ENCODE measurements around the gene PSMB5.

Gene PSMB5

GRCh38 chr14:23024612-23025075, 10.1 kb downstream of the PSMB5 start:
- H3K23ac ChIP-seq (ENCODE audit: low read length), result no peak overlapping the region
- H4K5ac ChIP-seq (ENCODE audit: low read length), result no peak overlapping the region
- H3K18ac ChIP-seq (ENCODE audit: low read length), result no peak overlapping the region
- H3K4me1 ChIP-seq (ENCODE audit: control insufficient read depth, low read depth, low read length), result peaks cover 32% of the 10 kb centered on the region
- H2BK120ac ChIP-seq (ENCODE audit: low read depth, low read length), result no peak overlapping the region
- peaks cover 9% of the 10 kb centered on the region for H3K79me2 ChIP-seq (ENCODE audit: control insufficient read depth, insufficient read depth, low read length)
- H4K8ac ChIP-seq (ENCODE audit: low read depth, low read length), result no peak overlapping the region
- no peak overlapping the region for H3K9ac ChIP-seq (ENCODE audit: low read length)
- no peak overlapping the region for H3K4me2 ChIP-seq (ENCODE audit: low read length)
- no CpG with 5 or more reads among the region's 7 CpGs for WGBS (ENCODE audit: extremely low coverage, insufficient coverage, low lambda C conversion rate)
- H3K36me3 ChIP-seq (ENCODE audit: control insufficient read depth, insufficient read depth, low read length), result peaks cover 7% of the 10 kb centered on the region
- H3K4ac ChIP-seq (ENCODE audit: low read depth, low read length), result no peak overlapping the region
- H2AK5ac ChIP-seq (ENCODE audit: low read length), result no peak overlapping the region
- no peak overlapping the region for H2BK15ac ChIP-seq (replicated peaks; ENCODE audit: low read depth)
- H3K27me3 ChIP-seq (ENCODE audit: insufficient read depth, low read length, poor library complexity), result no peaks in the 10 kb centered on the region
- DNase-seq, result no peak
- peaks cover 5% of the 10 kb centered on the region for H3K79me1 ChIP-seq (ENCODE audit: low read length)
- H3K27ac ChIP-seq (ENCODE audit: low read depth, low read length), result peak overlapping the region; percentile 10
- no peak overlapping the region for H2BK5ac ChIP-seq (ENCODE audit: low read length)
- no peak overlapping the region for H3K4me3 ChIP-seq (ENCODE audit: low read length)
- H3K56ac ChIP-seq (ENCODE audit: low read length), result peak overlapping the region; percentile 38

DNA sequence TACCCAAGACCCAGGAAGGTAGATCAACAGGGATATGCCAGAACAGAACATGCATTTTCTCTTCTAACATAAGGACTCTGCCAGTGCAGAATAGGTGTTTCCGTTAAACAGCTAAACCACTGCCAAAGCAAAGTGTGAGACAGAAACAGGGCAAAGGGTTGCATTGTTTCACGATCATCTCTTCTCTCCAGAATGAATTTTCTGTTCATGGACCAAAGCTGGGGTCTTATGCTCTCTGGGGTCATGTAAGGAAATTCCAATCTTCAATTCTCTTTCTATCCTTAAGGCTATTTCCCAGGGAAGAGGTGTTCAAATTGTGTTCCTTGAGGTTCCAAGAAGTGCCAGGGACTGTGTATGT, 10.9 kb downstream of the PSMB5 start:
- no peak overlapping the region for H3K9ac ChIP-seq (ENCODE audit: low read length)
- no peak overlapping the region for H2BK15ac ChIP-seq (replicated peaks; ENCODE audit: low read depth)
- peak overlapping the region; percentile 8 for H2BK5ac ChIP-seq (ENCODE audit: low read length)
- WGBS (ENCODE audit: extremely low coverage, insufficient coverage, low lambda C conversion rate), result no CpG with 5 or more reads among the region's 2 CpGs
- peak overlapping the region; percentile 90 for H2AK5ac ChIP-seq (ENCODE audit: low read length)
- peaks cover 5% of the 10 kb centered on the region for H3K79me2 ChIP-seq (ENCODE audit: control insufficient read depth, insufficient read depth, low read length)
- H3K18ac ChIP-seq (ENCODE audit: low read length), result no peak overlapping the region
- H3K79me1 ChIP-seq (ENCODE audit: low read length), result peaks cover 5% of the 10 kb centered on the region
- no peak overlapping the region for H4K8ac ChIP-seq (ENCODE audit: low read depth, low read length)
- no peak overlapping the region for H3K4me3 ChIP-seq (ENCODE audit: low read length)
- H3K27me3 ChIP-seq (ENCODE audit: insufficient read depth, low read length, poor library complexity), result no peaks in the 10 kb centered on the region
- H3K4ac ChIP-seq (ENCODE audit: low read depth, low read length), result no peak overlapping the region
- peak overlapping the region; percentile 62 for H3K27ac ChIP-seq (ENCODE audit: low read depth, low read length)
- H3K4me1 ChIP-seq (ENCODE audit: control insufficient read depth, low read depth, low read length), result peaks cover 32% of the 10 kb centered on the region
- H3K4me2 ChIP-seq (ENCODE audit: low read length), result no peak overlapping the region
- peaks cover 4% of the 10 kb centered on the region for H3K36me3 ChIP-seq (ENCODE audit: control insufficient read depth, insufficient read depth, low read length)
- H3K23ac ChIP-seq (ENCODE audit: low read length), result no peak overlapping the region
- peak overlapping the region; percentile 59 for H4K5ac ChIP-seq (ENCODE audit: low read length)
- no peak for DNase-seq
- H2BK120ac ChIP-seq (ENCODE audit: low read depth, low read length), result no peak overlapping the region
- peak overlapping the region; percentile 56 for H3K56ac ChIP-seq (ENCODE audit: low read length)

- Histone ChIP-seq H3K9ac (ENCODE audit: low read length) (peak overlapping the region; percentile 4), H3K79me2 (ENCODE audit: control insufficient read depth, insufficient read depth, low read length) (peaks cover 2% of the 10 kb centered on the region), H3K4me2 (ENCODE audit: low read length) (no peak overlapping the region), H3K36me3 (ENCODE audit: control insufficient read depth, insufficient read depth, low read length) (peaks cover 2% of the 10 kb centered on the region), H2BK5ac (ENCODE audit: low read length) (peak overlapping the region; percentile 8), H3K27ac (ENCODE audit: low read depth, low read length) (peak overlapping the region; percentile 62), H3K56ac (ENCODE audit: low read length) (peak overlapping the region; percentile 56), H3K79me1 (ENCODE audit: low read length) (peaks cover 1% of the 10 kb centered on the region), H3K4me3 (ENCODE audit: low read length) (no peak overlapping the region), H3K18ac (ENCODE audit: low read length) (no peak overlapping the region), H2BK120ac (ENCODE audit: low read depth, low read length) (no peak overlapping the region), H2BK15ac (replicated peaks; ENCODE audit: low read depth) (no peak overlapping the region), H2AK5ac (ENCODE audit: low read length) (no peak overlapping the region), H4K8ac (ENCODE audit: low read depth, low read length) (no peak overlapping the region), H3K23ac (ENCODE audit: low read length) (no peak overlapping the region), H3K27me3 (ENCODE audit: insufficient read depth, low read length, poor library complexity) (no peaks in the 10 kb centered on the region), H3K4me1 (ENCODE audit: control insufficient read depth, low read depth, low read length) (peaks cover 32% of the 10 kb centered on the region), H4K5ac (ENCODE audit: low read length) (peak overlapping the region; percentile 59), H3K4ac (ENCODE audit: low read depth, low read length) (no peak overlapping the region)
- no CpG with 5 or more reads among the region's 8 CpGs for WGBS (ENCODE audit: extremely low coverage, insufficient coverage, low lambda C conversion rate)
- peak; percentile 71 for DNase-seq
Observed at GRCh38 chr14:23023022-23023794, 11.5 kb downstream of the PSMB5 start.

- no peak for DNase-seq
- Histone ChIP-seq H2AK5ac (ENCODE audit: low read length) (no peak overlapping the region), H4K8ac (ENCODE audit: low read depth, low read length) (no peak overlapping the region), H4K5ac (ENCODE audit: low read length) (no peak overlapping the region), H3K18ac (ENCODE audit: low read length) (peak overlapping the region; percentile 25), H3K4ac (ENCODE audit: low read depth, low read length) (no peak overlapping the region), H3K27me3 (ENCODE audit: insufficient read depth, low read length, poor library complexity) (no peaks in the 10 kb centered on the region), H3K23ac (ENCODE audit: low read length) (no peak overlapping the region), H3K4me1 (ENCODE audit: control insufficient read depth, low read depth, low read length) (peaks cover 32% of the 10 kb centered on the region), H2BK5ac (ENCODE audit: low read length) (no peak overlapping the region), H3K36me3 (ENCODE audit: control insufficient read depth, insufficient read depth, low read length) (peaks cover 2% of the 10 kb centered on the region), H3K56ac (ENCODE audit: low read length) (no peak overlapping the region), H3K79me2 (ENCODE audit: control insufficient read depth, insufficient read depth, low read length) (no peaks in the 10 kb centered on the region), H2BK120ac (ENCODE audit: low read depth, low read length) (no peak overlapping the region), H3K27ac (ENCODE audit: low read depth, low read length) (no peak overlapping the region), H3K4me3 (ENCODE audit: low read length) (no peak overlapping the region), H2BK15ac (replicated peaks; ENCODE audit: low read depth) (no peak overlapping the region), H3K79me1 (ENCODE audit: low read length) (peaks cover 1% of the 10 kb centered on the region), H3K9ac (ENCODE audit: low read length) (no peak overlapping the region), H3K4me2 (ENCODE audit: low read length) (no peak overlapping the region)
- WGBS (ENCODE audit: extremely low coverage, insufficient coverage, low lambda C conversion rate), result no CpG with 5 or more reads among the region's 7 CpGs
Observed at GRCh38 chr14:23021889-23022442, 12.7 kb downstream of the PSMB5 start.

- no peak overlapping the region for H3K27ac ChIP-seq (ENCODE audit: low read depth, low read length)
- H2BK120ac ChIP-seq (ENCODE audit: low read depth, low read length), result no peak overlapping the region
- no peak overlapping the region for H2BK5ac ChIP-seq (ENCODE audit: low read length)
- H4K5ac ChIP-seq (ENCODE audit: low read length), result no peak overlapping the region
- WGBS (ENCODE audit: extremely low coverage, insufficient coverage, low lambda C conversion rate), result no CpG with 5 or more reads among the region's 9 CpGs
- peaks cover 1% of the 10 kb centered on the region for H3K79me1 ChIP-seq (ENCODE audit: low read length)
- no peak overlapping the region for H3K23ac ChIP-seq (ENCODE audit: low read length)
- no peak overlapping the region for H3K4ac ChIP-seq (ENCODE audit: low read depth, low read length)
- peak overlapping the region; percentile 21 for H3K18ac ChIP-seq (ENCODE audit: low read length)
- H3K4me1 ChIP-seq (ENCODE audit: control insufficient read depth, low read depth, low read length), result peaks cover 32% of the 10 kb centered on the region
- no peak overlapping the region for H2BK15ac ChIP-seq (replicated peaks; ENCODE audit: low read depth)
- no peak overlapping the region for H3K9ac ChIP-seq (ENCODE audit: low read length)
- H3K79me2 ChIP-seq (ENCODE audit: control insufficient read depth, insufficient read depth, low read length), result no peaks in the 10 kb centered on the region
- no peak overlapping the region for H2AK5ac ChIP-seq (ENCODE audit: low read length)
- H3K27me3 ChIP-seq (ENCODE audit: insufficient read depth, low read length, poor library complexity), result no peaks in the 10 kb centered on the region
- no peak overlapping the region for H3K4me3 ChIP-seq (ENCODE audit: low read length)
- DNase-seq, result no peak
- peak overlapping the region; percentile 40 for H3K56ac ChIP-seq (ENCODE audit: low read length)
- peaks cover 2% of the 10 kb centered on the region for H3K36me3 ChIP-seq (ENCODE audit: control insufficient read depth, insufficient read depth, low read length)
- no peak overlapping the region for H3K4me2 ChIP-seq (ENCODE audit: low read length)
- no peak overlapping the region for H4K8ac ChIP-seq (ENCODE audit: low read depth, low read length)
Observed at GRCh38 chr14:23021434-23021833, 13.3 kb downstream of the PSMB5 start.
